Lower lobe of right lung (tissue), 2 donors: ENCODE data around the gene YBX3. TPM values are rescaled to one million over a fixed set of nuclear protein-coding genes. Genes with fewer than 3 reads are reported as not detected.

Source experiments
- ATAC-seq, 2 donors: fragments of 200-7000 bp; cut with Tn5 transposase; one replicate each; pipeline ENCODE4 v1.9.1; 2020 to 2022; ENCODE audit warnings: mild to moderate bottlenecking in 2 of 2, moderate library complexity in 2 of 2
- DNase-seq: peaks from one replicate; pipeline ENCODE4 v3.0.0-alpha.2; 2020
- H3K27ac ChIP-seq: fragments of 200-600 bp; one replicate; pipeline ENCODE4 v1.8.0; 2022
- H3K27me3 ChIP-seq: fragments of 200-600 bp; one replicate; pipeline ENCODE4 v1.8.0; 2022; ENCODE audit warnings: low read depth
- H3K36me3 ChIP-seq: fragments of 200-600 bp; one replicate; pipeline ENCODE4 v1.8.0; 2022; ENCODE audit warnings: mild to moderate bottlenecking
- H3K4me1 ChIP-seq: fragments of 200-600 bp; one replicate; pipeline ENCODE4 v1.8.0; 2022
- H3K4me3 ChIP-seq: fragments of 200-600 bp; one replicate; pipeline ENCODE4 v1.8.0; 2022; ENCODE audit warnings: mild to moderate bottlenecking
- H3K9me3 ChIP-seq: fragments of 200-600 bp; one replicate; pipeline ENCODE4 v1.8.0; 2022
- intact Hi-C: fragments of 100-400 bp; cut with DNase I; formaldehyde crosslinking; loops from one replicate; pipeline ENCODE4 v1.11.0; 2022
- total RNA-seq: library from RNA; stranded (reverse); fragmentation: NEBNext Ultra II Directional; extraction: Animal tissue kit (Norgen Biotek cat#: 25700); gene quantifications from one replicate; pipeline ENCODE4 v1.2.1, GENCODE V29; 2021
- TF ChIP-seq, protein P1 (sequence below): fragments of 200-600 bp; IDR thresholded peaks from one replicate; pipeline ENCODE4 v1.8.0; 2022; ENCODE audit warnings: antibody characterized with exemption, mild to moderate bottlenecking
- donor health status: DM: no; HTN: yes; CAD: no; lungs with severe emphysema.

The YBX3 gene
- total RNA-seq, 1 donor from 2014 or later: 278 TPM

DNA sequence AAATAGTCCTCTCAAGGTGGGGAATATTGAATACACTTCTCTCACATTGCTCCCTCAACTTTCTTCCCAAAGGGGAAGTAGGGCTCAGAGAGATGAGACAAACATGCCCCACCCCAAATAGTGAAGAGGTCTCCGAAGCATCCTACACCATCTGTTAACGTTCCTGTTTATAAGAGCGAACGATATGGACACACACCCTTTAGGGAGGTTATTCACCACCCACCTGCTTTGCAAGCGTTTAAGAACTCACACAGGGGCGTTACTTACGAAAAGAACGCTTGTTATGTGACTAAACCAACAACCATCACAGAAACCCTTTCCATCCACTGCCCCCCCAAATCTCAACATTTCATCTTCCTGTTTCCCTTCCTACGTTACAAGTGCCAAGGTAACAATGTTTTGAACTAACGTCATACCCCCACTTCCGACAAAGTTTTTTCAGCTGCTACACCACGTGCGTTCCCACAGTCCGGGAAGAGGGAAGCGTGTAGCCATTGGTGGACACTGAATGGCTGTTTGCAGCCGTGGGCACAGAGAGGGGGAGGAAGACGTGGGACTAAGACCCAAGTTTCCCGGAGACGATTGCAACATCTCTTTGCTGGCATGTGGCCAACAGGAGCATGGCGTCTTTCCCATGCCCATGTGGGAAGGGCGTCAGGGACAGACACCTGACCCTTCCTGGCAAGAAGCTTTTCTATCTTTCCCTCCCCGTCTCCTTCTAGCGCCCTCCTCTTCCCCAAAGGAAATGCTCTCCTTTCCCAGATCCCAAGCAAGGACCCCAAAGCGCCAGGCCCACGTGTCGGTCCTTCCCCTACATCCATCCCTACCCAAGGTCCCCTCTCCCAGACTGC, 1.2 kb downstream of the YBX3 start:
- Histone ChIP-seq H3K36me3 (no peaks in the 10 kb centered on the region), H3K27me3 (no peaks in the 10 kb centered on the region), H3K4me3 (peak overlapping the region; percentile 91), H3K4me1 (peaks cover 55% of the 10 kb centered on the region), H3K9me3 (no peaks in the 10 kb centered on the region), H3K27ac (peak overlapping the region; percentile 98)
- peak; percentile 91 for DNase-seq
- intact Hi-C loops: no loop called here
- peak; percentile 95 to 96 for ATAC-seq
- TF ChIP-seq, protein P1, sequence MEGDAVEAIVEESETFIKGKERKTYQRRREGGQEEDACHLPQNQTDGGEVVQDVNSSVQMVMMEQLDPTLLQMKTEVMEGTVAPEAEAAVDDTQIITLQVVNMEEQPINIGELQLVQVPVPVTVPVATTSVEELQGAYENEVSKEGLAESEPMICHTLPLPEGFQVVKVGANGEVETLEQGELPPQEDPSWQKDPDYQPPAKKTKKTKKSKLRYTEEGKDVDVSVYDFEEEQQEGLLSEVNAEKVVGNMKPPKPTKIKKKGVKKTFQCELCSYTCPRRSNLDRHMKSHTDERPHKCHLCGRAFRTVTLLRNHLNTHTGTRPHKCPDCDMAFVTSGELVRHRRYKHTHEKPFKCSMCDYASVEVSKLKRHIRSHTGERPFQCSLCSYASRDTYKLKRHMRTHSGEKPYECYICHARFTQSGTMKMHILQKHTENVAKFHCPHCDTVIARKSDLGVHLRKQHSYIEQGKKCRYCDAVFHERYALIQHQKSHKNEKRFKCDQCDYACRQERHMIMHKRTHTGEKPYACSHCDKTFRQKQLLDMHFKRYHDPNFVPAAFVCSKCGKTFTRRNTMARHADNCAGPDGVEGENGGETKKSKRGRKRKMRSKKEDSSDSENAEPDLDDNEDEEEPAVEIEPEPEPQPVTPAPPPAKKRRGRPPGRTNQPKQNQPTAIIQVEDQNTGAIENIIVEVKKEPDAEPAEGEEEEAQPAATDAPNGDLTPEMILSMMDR: no peak

DNA sequence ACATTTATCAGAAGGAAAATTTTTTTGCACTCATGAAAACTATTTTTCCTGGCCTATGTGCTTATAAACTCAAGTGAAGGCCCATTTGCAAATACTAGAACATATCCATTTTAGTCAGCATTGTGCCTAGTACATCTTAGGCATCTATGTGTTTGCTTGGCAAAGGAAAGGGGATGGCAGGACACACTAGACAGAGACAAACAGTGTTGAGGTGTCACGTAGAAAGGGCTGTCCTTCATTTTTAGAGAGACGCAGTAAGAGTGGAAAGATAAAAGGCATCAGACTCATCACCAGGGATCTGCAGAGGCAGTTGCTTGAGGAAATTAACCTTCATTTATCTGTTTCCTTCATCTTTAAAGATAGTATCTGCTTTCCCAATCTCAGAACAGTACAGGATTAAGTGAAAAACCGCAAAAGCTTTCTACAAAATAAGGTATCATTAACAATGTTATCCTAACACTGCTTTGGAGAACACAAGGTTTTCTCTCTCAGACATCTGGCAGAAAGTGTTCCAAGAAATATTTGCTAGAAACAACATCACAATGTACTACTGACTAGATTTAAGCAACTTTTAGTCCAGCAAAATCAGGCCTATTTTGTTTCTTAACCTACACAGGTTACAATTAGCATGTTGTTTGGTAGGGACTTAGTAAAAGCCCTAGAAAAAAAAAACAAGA, 2.0 kb downstream of the YBX3 start:
- DNase-seq (no peak), ATAC-seq (no peak)
- TF ChIP-seq, protein P1: no peak
- Histone ChIP-seq H3K27ac (peak overlapping the region; percentile 98), H3K9me3 (no peaks in the 10 kb centered on the region), H3K36me3 (no peaks in the 10 kb centered on the region), H3K4me3 (peak overlapping the region; percentile 91), H3K27me3 (no peaks in the 10 kb centered on the region), H3K4me1 (peaks cover 62% of the 10 kb centered on the region)
- intact Hi-C loops: no loop called here

GRCh38 chr12:10719482-10719881, 3.6 kb downstream of the YBX3 start:
- peaks cover 63% of the 10 kb centered on the region for H3K4me1 ChIP-seq
- H3K27ac ChIP-seq: peak overlapping the region; percentile 27
- no peak overlapping the region for H3K4me3 ChIP-seq
- H3K9me3 ChIP-seq: no peaks in the 10 kb centered on the region
- DNase-seq: no peak
- intact Hi-C loops: no loop called here
- H3K27me3 ChIP-seq: no peaks in the 10 kb centered on the region
- peaks cover 16% of the 10 kb centered on the region for H3K36me3 ChIP-seq
- TF ChIP-seq, protein P1: no peak
- no peak for ATAC-seq

DNA sequence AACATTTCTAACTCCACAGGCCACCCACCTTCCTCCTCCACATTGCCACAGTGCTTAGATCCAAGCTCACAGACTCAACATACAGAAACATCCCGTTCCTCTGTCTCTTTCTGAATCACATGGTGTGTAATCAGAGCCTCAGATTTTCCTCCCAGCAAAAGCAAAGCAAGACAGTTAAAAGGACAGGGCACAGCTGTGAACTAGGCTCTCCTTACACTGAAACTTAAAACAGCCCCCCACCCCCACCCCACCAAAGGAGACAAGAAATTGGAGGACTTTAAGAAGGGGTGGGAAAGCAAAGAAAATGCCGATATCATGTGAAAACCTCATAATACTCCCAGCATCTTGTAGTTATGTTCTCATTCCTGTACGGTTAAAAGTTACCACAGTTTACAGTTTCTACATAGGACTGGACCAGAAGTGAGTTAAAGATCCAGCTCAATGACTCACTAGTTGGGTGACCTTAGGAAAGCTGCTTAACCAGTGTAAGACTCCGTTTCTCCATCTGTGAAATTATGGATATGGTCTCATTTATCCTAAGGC, 4.8 kb downstream of the YBX3 start:
- Histone ChIP-seq H3K9me3 (no peaks in the 10 kb centered on the region), H3K4me3 (no peak overlapping the region), H3K36me3 (peaks cover 27% of the 10 kb centered on the region), H3K4me1 (peaks cover 54% of the 10 kb centered on the region), H3K27ac (no peak overlapping the region), H3K27me3 (no peaks in the 10 kb centered on the region)
- ATAC-seq (no peak), DNase-seq (no peak)
- intact Hi-C loops: no loop called here
- TF ChIP-seq, protein P1: no peak

- H3K36me3 ChIP-seq: peaks cover 37% of the 10 kb centered on the region
- TF ChIP-seq, protein P1: no peak
- intact Hi-C loops: no loop called here
- no peak overlapping the region for H3K4me3 ChIP-seq
- H3K4me1 ChIP-seq: peaks cover 54% of the 10 kb centered on the region
- H3K27me3 ChIP-seq: no peaks in the 10 kb centered on the region
- no peak for ATAC-seq
- DNase-seq: no peak
- H3K27ac ChIP-seq: no peak overlapping the region
- no peaks in the 10 kb centered on the region for H3K9me3 ChIP-seq
Observed at GRCh38 chr12:10717410-10717809, 5.7 kb downstream of the YBX3 start.
